NT2/D1 (cell line): ENCODE data around the gene SNN.

Experiments used
- SUZ12 ChIP-seq: IDR thresholded peaks from 2 replicates; pipeline ENCODE4 v1.6.1; 2011; ENCODE audit not compliant: insufficient read length, insufficient read depth; ENCODE audit errors: extremely low read depth
- YY1 ChIP-seq: IDR thresholded peaks from 2 replicates; pipeline ENCODE4 v1.6.1; 2011; ENCODE audit not compliant: insufficient read length, insufficient read depth
- ZNF274 ChIP-seq: IDR thresholded peaks from 2 replicates; pipeline ENCODE4 v1.6.1; 2011; ENCODE audit warnings: mild to moderate bottlenecking, low read depth, low read length

DNA sequence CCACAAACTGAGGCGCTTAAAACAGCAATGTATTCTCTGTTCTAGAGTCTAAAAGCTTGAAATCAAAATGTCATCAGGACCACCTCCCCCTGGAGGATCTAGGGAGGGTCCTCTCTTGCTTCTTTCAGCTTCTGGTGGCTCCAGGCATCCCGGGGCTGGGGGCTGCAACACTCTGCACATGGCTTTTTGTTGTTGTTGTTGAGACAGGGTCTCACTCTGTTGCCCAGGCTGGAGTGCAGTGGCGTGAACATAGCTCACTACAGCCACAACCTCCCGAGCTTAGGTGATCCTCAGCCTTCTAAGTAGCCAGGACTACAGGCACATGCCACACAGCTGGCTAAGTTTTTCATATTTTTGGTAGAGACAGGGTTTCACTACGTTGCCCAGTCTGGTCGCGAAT lies 37.0 kb upstream of the SNN start:
- TF ChIP-seq YY1 (no peak), SUZ12 (no peak), ZNF274 (no peak)
